D341Med (cell line): ENCODE data around the gene MFSD6L.

Source experiments
- DNase-seq: peaks from one replicate; pipeline ENCODE4 v3.0.0; 2012; ENCODE audit warnings: low spot score

Gene MFSD6L

GRCh38 chr17:8798846-8799569 lies at the start of gene MFSD6L:
Gene MFSD6L (minus strand): TSS chr17:8799365. CDS start chr17:8799120, 245 bp downstream.
- no peak for DNase-seq

GRCh38 chr17:8847891-8848290 lies 48.7 kb upstream of the MFSD6L start:
- DNase-seq: no peak

- no peak for DNase-seq
Observed at GRCh38 chr17:8846768-8847211, 47.6 kb upstream of the MFSD6L start.

GRCh38 chr17:8844229-8845218 lies 45.4 kb upstream of the MFSD6L start:
- no peak for DNase-seq

- no peak for DNase-seq
Observed at GRCh38 chr17:8843344-8843743, 44.2 kb upstream of the MFSD6L start.

- no peak for DNase-seq
Observed at GRCh38 chr17:8841844-8842243, 42.7 kb upstream of the MFSD6L start.

- DNase-seq: no peak
Observed at GRCh38 chr17:8839410-8839935, 40.3 kb upstream of the MFSD6L start.

GRCh38 chr17:8838551-8839095 lies 39.5 kb upstream of the MFSD6L start:
- DNase-seq: no peak

- no peak for DNase-seq
Observed at GRCh38 chr17:8837563-8838075, 38.5 kb upstream of the MFSD6L start.

GRCh38 chr17:8836821-8837562 lies 37.8 kb upstream of the MFSD6L start:
- no peak for DNase-seq

- DNase-seq: no peak
Observed at GRCh38 chr17:8835631-8836364, 36.6 kb upstream of the MFSD6L start.

- no peak for DNase-seq
Observed at GRCh38 chr17:8835106-8835505, 35.9 kb upstream of the MFSD6L start.

GRCh38 chr17:8832711-8833352 lies 33.7 kb upstream of the MFSD6L start:
- DNase-seq: peak; percentile 58

- DNase-seq: no peak
Observed at GRCh38 chr17:8831234-8831849, 32.2 kb upstream of the MFSD6L start.

- DNase-seq: no peak
Observed at GRCh38 chr17:8830141-8830540, 31.0 kb upstream of the MFSD6L start.

- DNase-seq: no peak
Observed at GRCh38 chr17:8829036-8829941, 30.1 kb upstream of the MFSD6L start.

- DNase-seq: no peak
Observed at GRCh38 chr17:8828517-8828875, 29.3 kb upstream of the MFSD6L start.

GRCh38 chr17:8826808-8827435 lies 27.8 kb upstream of the MFSD6L start:
- no peak for DNase-seq
